Activated CD8-positive, alpha-beta T cell treated with anti-CD3 and anti-CD28 coated beads, Interleukin-2, amount 10 ng/mL, durations not matched to agents 7 days and 5 days (primary cell): Measurements from ENCODE around the gene HTRA2. TPM values are rescaled to one million over a fixed set of nuclear protein-coding genes. Genes with fewer than 3 reads are reported as not detected.

Source experiments
- ATAC-seq: fragments of 150-1000 bp; cut with Tn5 transposase; one replicate; pipeline ENCODE4 v1.10.0; 2021; ENCODE audit warnings: moderate library complexity
- CTCF ChIA-PET: fragments of 350-600 bp; sonication (Branson Sonifier 250); formaldehyde crosslinking; loops from one replicate; lab custom pipeline; 2021; ENCODE audit warnings: antibody characterized with exemption; lab: Charles Lee
- POLR2A ChIA-PET: fragments of 350-600 bp; sonication (Branson Sonifier 250); formaldehyde crosslinking; loops from one replicate; lab custom pipeline; 2021; ENCODE audit warnings: antibody characterized with exemption; lab: Charles Lee
- DNase-seq: peaks from one replicate; pipeline ENCODE4 v3.0.0-alpha.2; 2020
- H3K27ac Mint-ChIP-seq: one replicate; pipeline ENCODE4 v1.8.0; 2021; ENCODE audit warnings: mild to moderate bottlenecking, mixed read lengths
- H3K27me3 Mint-ChIP-seq: one replicate; pipeline ENCODE4 v1.8.0; 2021; ENCODE audit warnings: low read depth, mixed read lengths
- H3K36me3 Mint-ChIP-seq: one replicate; pipeline ENCODE4 v1.8.0; 2021; ENCODE audit warnings: low read depth, mixed read lengths
- H3K4me1 Mint-ChIP-seq: one replicate; pipeline ENCODE4 v1.8.0; 2021; ENCODE audit warnings: low read depth, mixed read lengths
- H3K4me3 Mint-ChIP-seq: one replicate; pipeline ENCODE4 v1.8.0; 2021; ENCODE audit warnings: mild to moderate bottlenecking, mixed read lengths
- H3K9me3 Mint-ChIP-seq: one replicate; pipeline ENCODE4 v1.8.0; 2022; ENCODE audit warnings: mixed read lengths; ENCODE audit not compliant: insufficient read depth
- total RNA-seq, 2 experiments: library from RNA; stranded (reverse); gene quantifications; one replicate each; pipeline ENCODE4 v1.2.3, GENCODE V29; 2021

The HTRA2 gene
- total RNA-seq, 2 experiments from 2014 or later, result 48.0 to 49.4 TPM

DNA sequence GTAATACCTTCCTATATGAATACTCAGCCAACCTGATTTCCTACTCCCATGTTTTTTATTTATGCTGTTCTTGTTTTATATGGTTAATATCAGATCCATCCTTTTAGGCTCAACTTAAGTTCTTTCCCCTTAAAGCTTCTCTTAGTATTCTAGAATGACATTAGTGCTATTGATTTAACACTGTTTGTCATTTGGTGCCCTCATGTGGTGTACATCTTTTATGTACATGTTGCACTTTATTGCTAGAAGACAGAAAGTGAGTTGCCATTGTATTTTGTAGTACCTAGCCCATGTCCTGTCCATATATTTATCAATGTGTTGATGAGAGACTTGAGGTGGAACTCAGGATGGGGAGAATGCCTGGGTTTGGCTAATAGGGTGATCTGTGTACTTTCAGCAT lies 2.5 kb downstream of the HTRA2 start:
- CTCF ChIA-PET, result interaction anchor here (0.7 to 5.0 kb wide), 32 partner anchors 8 to 282 kb away, joined by 3 to 76 read pairs (median 5); partner anchors contain the start of genes C2orf81, CCDC142, INO80B and LBX2

DNA sequence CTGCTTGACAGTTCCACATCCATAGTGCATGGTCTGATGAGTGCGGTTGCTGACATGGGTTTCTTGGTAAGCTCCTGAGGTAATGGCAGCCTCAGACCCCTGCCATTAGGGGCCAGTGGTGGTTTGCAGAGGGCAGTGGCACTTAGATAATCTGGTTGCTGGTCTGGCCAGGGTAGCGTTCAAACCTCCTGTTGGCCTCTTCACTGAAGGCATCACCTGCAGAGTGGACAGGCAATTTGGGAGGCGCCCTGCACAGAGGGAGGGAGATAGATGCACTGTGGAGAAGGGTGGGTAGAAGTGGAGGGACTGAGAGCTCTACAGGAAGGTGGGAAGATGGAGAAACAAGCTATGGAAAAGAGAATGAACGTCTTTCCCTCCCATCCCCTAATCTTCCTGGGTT lies 3.7 kb downstream of the HTRA2 start:
- no peak overlapping the region for H3K27ac Mint-ChIP-seq
- CTCF ChIA-PET, result interaction anchor here (1.4 to 5.0 kb wide), 5 partner anchors 12 to 77 kb away, joined by 3 to 76 read pairs (median 23); partner anchors contain the start of genes CCDC142, PCGF1 and TTC31
- H3K4me3 Mint-ChIP-seq, result no peak overlapping the region
- no peak for ATAC-seq
- POLR2A ChIA-PET, result interaction anchor here (0.6 to 1.4 kb wide), 2 partner anchors 18 to 595 kb away, joined by 4 read pairs; no protein-coding TSS in a partner anchor
- no peak for DNase-seq
- peaks cover 30% of the 10 kb centered on the region for H3K36me3 Mint-ChIP-seq
- H3K27me3 Mint-ChIP-seq, result peaks cover 15% of the 10 kb centered on the region
- peaks cover 33% of the 10 kb centered on the region for H3K4me1 Mint-ChIP-seq
- H3K9me3 Mint-ChIP-seq, result no peaks in the 10 kb centered on the region

More for the DNA sequence above, 2.5 kb downstream of the HTRA2 start:
- POLR2A ChIA-PET, result interaction anchor here (0.8 to 5.1 kb wide), 9 partner anchors 19 to 78 kb away, joined by 3 to 33 read pairs (median 5); partner anchors contain the start of genes CCDC142, INO80B, MRPL53 and TTC31
- Mint-ChIP-seq H3K27me3 (peaks cover 4% of the 10 kb centered on the region), H3K27ac (peak overlapping the region; percentile 46), H3K4me3 (peak overlapping the region; percentile 95), H3K4me1 (peaks cover 38% of the 10 kb centered on the region), H3K36me3 (peaks cover 43% of the 10 kb centered on the region), H3K9me3 (no peaks in the 10 kb centered on the region)
- ATAC-seq, result no peak
- no peak for DNase-seq

DNA sequence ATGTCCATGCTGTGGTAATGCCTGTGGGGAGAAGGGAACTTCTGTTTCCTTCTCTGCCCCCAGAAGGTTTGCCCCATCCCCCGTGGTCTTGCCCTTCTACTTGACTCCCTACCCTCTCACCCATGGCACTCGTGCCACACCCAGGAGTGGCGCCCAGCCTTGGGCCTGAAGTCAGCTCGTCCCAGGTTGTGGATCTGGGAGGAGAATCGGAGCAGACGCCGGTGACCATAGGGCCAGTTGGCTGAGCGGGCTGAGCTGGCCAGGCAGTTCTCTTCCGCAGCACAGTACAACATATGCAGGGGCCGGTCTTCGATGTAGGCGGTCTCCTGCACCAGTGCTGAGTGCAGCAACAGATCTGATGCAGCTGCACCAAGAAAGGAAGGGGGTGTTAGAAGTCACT lies 4.7 kb downstream of the HTRA2 start:
- Mint-ChIP-seq H3K27me3 (peaks cover 25% of the 10 kb centered on the region), H3K9me3 (no peaks in the 10 kb centered on the region), H3K4me1 (peaks cover 39% of the 10 kb centered on the region), H3K4me3 (no peak overlapping the region), H3K36me3 (peaks cover 26% of the 10 kb centered on the region), H3K27ac (no peak overlapping the region)
- DNase-seq (no peak), ATAC-seq (no peak)
- POLR2A ChIA-PET, result no interaction called here
- CTCF ChIA-PET, result interaction anchor here (1.4 to 4.9 kb wide), 2 partner anchors 53 to 78 kb away, joined by 3 to 74 read pairs; no protein-coding TSS in a partner anchor

DNA sequence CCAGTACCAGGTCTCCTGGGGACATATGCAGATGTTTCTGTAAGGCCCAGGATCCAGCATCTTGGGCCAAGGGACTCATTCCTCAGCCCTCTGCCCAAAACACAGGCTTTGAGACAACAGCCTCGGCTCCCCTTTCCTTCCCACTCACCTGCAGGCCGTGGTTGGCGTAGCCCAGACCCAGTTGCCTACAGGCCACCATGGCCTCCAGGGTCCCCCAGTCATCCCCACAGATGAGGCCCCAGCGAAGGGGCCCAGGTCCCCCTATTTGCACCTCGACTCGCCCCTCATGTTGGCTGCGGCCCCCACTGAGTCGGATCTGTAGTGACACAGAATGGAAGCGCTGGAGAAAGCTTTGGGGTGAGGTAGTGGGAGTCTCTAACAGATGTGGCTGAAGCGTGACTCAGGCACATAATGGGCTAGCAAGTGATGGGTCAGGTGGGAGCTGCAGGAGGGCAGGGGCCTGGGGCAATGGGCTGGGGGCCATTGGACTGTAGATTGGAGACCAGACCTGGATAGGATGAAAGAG lies 5.8 kb downstream of the HTRA2 start:
- Mint-ChIP-seq H3K4me3 (no peak overlapping the region), H3K27ac (no peak overlapping the region), H3K36me3 (peaks cover 24% of the 10 kb centered on the region), H3K27me3 (peaks cover 27% of the 10 kb centered on the region), H3K9me3 (no peaks in the 10 kb centered on the region), H3K4me1 (peaks cover 42% of the 10 kb centered on the region)
- POLR2A ChIA-PET, result interaction anchor here (1.5 kb wide), 1 partner anchor 54 kb away, joined by 4 read pairs; no protein-coding TSS in a partner anchor
- CTCF ChIA-PET, result interaction anchor here (4.9 kb wide), 1 partner anchor 52 kb away, joined by 74 read pairs; no protein-coding TSS in a partner anchor
- no peak for DNase-seq
- no peak for ATAC-seq

DNA sequence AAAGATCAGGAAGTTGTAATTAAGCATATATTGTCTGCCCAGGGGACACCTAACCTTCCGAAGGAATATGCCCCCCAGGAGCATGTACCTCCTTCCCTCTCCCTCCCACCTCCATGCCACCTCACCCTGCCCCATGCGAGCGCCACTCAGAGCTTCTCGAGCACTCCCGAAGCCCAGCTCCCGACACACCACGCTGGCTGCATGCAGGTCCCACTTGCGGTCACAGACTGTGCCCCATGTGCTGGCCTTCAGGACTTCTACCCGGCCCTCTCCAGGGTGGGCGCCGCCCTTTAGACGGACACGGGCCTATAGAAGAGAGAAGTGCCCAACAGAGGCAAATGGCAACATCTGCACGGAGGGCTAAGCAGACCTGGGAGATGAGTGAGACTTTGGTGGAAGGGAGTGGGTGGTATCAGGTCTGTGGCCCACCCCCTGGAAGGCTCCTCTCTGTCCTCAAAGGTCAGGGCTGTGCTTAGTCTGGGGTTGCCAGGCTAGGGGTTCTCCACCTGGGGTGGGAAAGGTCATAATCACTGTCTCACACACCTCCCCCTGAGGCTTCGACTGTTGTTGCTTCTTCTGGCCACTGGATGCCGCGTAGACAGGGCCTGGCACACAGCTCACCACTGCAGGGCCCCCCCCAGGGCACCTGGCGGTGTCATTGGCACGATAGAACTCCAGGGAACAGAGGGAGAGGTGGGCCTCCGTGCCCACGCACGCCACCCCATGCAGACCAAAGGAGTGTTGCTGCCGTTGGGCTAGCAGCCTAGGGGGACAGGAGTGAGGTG lies 6.6 kb downstream of the HTRA2 start:
- Mint-ChIP-seq H3K27ac (no peak overlapping the region), H3K4me3 (no peak overlapping the region), H3K27me3 (peaks cover 29% of the 10 kb centered on the region), H3K9me3 (no peaks in the 10 kb centered on the region), H3K4me1 (peaks cover 34% of the 10 kb centered on the region), H3K36me3 (peaks cover 18% of the 10 kb centered on the region)
- DNase-seq (no peak), ATAC-seq (peak; percentile 20)
- ChIA-PET POLR2A (interaction anchor here (0.6 to 1.5 kb wide), 4 partner anchors 22 to 250 kb away, joined by 3 to 4 read pairs (median 3); no protein-coding TSS in a partner anchor), CTCF (no interaction called here)

DNA sequence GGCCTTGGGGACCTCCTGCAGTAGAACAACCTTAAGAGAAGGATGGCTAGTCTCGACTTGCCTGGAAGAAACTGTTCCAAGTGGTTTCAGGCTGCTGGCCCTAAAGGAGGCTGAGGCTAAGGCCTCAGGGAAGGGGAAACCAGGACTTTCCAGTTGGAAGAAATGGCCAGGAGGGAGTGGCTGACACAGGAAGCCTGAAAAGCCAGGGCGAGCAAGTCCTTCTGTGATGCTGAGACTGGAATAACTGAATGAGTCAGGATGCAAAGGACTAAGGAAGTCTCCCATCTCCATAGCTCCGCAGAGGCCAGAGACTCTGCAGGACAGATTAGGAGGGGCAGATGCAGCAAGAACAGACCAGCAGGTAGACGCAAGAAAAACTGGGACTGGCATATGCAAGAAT lies 7.4 kb downstream of the HTRA2 start:
- Mint-ChIP-seq H3K9me3 (no peaks in the 10 kb centered on the region), H3K36me3 (peaks cover 10% of the 10 kb centered on the region), H3K27ac (no peak overlapping the region), H3K4me1 (peaks cover 26% of the 10 kb centered on the region), H3K27me3 (peaks cover 30% of the 10 kb centered on the region), H3K4me3 (no peak overlapping the region)
- POLR2A ChIA-PET, result interaction anchor here (0.6 to 1.2 kb wide), 2 partner anchors 21 to 251 kb away, joined by 3 read pairs; no protein-coding TSS in a partner anchor
- DNase-seq (no peak), ATAC-seq (no peak)
- CTCF ChIA-PET, result interaction anchor here (2.8 kb wide), 1 partner anchor 50 kb away, joined by 17 read pairs; no protein-coding TSS in a partner anchor

DNA sequence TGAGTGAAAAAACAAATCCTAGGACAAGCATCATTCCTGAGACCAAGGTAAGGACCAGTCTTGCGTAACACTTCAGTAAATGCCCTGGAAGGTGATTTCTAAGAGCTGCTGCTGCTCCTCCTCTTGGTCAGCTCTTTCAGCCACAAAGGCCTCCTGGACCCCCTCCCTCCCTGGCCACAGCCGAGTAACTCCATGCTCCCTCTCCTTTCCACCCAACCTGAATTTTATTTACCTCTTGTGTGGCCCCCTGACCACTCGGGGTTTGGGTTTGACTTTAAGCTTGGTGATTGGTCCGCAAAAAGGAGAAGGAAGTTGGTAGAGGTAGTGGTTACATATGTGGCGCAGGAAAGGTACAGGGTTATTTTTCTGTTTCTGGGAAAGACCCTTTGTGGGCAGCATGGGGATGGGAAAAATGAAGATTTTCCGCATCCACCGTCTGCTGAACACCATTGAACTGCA lies 9.2 kb downstream of the HTRA2 start:
- Mint-ChIP-seq H3K36me3 (no peaks in the 10 kb centered on the region), H3K27me3 (peaks cover 36% of the 10 kb centered on the region), H3K9me3 (no peaks in the 10 kb centered on the region), H3K4me1 (peaks cover 22% of the 10 kb centered on the region), H3K27ac (no peak overlapping the region), H3K4me3 (no peak overlapping the region)
- ChIA-PET CTCF (interaction anchor here (1.2 to 2.8 kb wide), 6 partner anchors 31 to 204 kb away, joined by 3 to 17 read pairs (median 4); partner anchors contain the start of genes CCDC142, PCGF1 and TTC31), POLR2A (interaction anchor here (0.7 to 1.1 kb wide), 3 partner anchors 8 to 12 kb away, joined by 3 to 5 read pairs (median 4); partner anchors contain the start of genes AUP1 and HTRA2)
- ATAC-seq (no peak), DNase-seq (no peak)

DNA sequence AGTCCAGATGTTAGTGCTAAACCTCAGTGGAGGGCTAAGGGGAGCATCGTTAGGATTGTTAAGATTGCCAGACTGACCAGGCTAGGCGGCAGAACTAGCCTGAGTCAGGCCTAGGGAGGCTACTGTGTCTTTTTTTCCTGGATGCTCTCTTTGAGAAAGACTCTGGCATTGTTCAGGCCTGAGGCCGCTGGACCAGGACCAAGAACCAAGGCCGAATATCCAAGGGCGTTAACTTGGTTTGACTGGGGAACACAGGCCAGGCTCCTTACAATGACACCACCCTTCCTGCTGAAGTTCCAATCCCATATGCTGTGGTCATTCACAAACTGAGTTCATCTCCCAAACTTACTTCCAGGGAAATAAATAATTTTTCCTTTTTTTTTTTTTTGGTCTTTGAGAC lies 10.6 kb downstream of the HTRA2 start:
- peaks cover 22% of the 10 kb centered on the region for H3K4me1 Mint-ChIP-seq
- H3K27ac Mint-ChIP-seq, result no peak overlapping the region
- DNase-seq (no peak), ATAC-seq (no peak)
- peaks cover 45% of the 10 kb centered on the region for H3K27me3 Mint-ChIP-seq
- no peaks in the 10 kb centered on the region for H3K36me3 Mint-ChIP-seq
- no peak overlapping the region for H3K4me3 Mint-ChIP-seq
- CTCF ChIA-PET, result interaction anchor here (1.0 to 1.6 kb wide), 4 partner anchors 8 to 82 kb away, joined by 3 to 5 read pairs (median 3); partner anchors contain the start of gene WBP1
- POLR2A ChIA-PET, result interaction anchor here (0.6 to 0.8 kb wide), 2 partner anchors 10 to 56 kb away, joined by 3 read pairs; partner anchors contain the start of gene HTRA2
- no peaks in the 10 kb centered on the region for H3K9me3 Mint-ChIP-seq

DNA sequence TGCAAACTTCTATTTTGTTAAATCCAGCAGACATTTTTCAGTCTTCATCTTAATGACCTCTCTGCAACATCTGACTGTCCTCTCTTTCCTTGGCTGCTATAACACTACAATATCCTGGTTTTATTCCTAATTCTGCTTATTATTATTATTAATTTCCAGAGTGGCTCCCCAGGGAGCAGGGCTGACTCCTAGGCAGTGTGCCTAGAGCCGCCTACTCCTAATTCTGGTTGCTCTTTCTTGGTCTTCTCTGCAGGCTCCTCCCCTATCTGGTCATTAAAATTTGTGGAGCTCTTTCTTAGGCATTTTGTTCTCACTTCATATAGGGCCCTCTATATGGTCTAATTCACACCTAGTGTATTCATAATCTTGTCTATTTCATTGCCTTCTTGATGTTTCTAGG lies 13.2 kb downstream of the HTRA2 start:
- POLR2A ChIA-PET, result no interaction called here
- CTCF ChIA-PET, result interaction anchor here (0.8 to 1.8 kb wide), 3 partner anchors 11 to 43 kb away, joined by 3 to 6 read pairs (median 4); no protein-coding TSS in a partner anchor

DNA sequence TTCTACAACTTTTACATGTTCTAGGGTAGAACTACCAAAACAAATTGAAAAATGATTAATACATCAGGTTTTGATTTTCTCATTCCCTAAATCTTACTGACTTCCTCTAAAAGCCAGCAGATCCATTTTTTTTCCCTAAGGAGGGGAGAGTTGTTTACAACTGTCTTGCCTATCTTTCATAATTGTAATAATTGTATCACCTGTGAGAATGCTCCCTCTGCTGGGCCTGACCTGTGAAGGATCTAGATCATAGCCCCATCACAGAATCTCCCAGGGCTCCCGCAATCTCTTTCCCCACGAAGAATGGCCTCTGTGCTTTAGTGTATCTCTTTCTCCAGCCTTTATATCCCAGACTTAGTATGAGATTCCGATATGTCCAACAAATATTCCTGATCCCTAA lies 14.9 kb downstream of the HTRA2 start:
- Mint-ChIP-seq H3K27ac (no peak overlapping the region), H3K27me3 (peaks cover 48% of the 10 kb centered on the region), H3K4me1 (peaks cover 15% of the 10 kb centered on the region), H3K4me3 (no peak overlapping the region), H3K36me3 (no peaks in the 10 kb centered on the region), H3K9me3 (no peaks in the 10 kb centered on the region)
- ATAC-seq (no peak), DNase-seq (peak; percentile 38)
- CTCF ChIA-PET, result interaction anchor here (0.6 to 4.1 kb wide), 14 partner anchors 10 to 96 kb away, joined by 3 to 22 read pairs (median 4); partner anchors contain the start of genes AUP1, CCDC142, HTRA2 and TTC31
- POLR2A ChIA-PET, result no interaction called here

More for the DNA sequence above, 13.2 kb downstream of the HTRA2 start:
- ATAC-seq (no peak), DNase-seq (no peak)
- Mint-ChIP-seq H3K4me3 (no peak overlapping the region), H3K27ac (no peak overlapping the region), H3K36me3 (no peaks in the 10 kb centered on the region), H3K4me1 (peaks cover 24% of the 10 kb centered on the region), H3K27me3 (peaks cover 52% of the 10 kb centered on the region), H3K9me3 (no peaks in the 10 kb centered on the region)

DNA sequence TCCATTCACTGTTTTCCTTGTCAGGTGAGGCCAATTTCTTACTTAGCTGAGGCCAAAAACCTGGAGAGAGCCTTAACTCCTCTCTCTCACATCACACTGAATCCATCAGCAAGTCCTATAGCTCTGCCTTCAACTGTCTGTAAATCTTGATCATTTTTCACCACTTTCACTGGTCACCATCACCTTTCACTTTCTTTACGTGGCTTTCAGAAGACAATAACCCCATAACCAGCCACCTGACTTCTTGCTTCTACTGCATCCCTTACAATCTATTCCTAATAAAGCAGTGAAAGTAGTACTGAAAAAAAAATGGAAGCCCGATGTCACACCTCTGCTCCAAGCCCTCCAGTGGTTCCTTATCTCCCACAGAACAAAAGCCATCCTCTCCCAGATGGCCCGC lies 16.3 kb downstream of the HTRA2 start:
- Mint-ChIP-seq H3K36me3 (no peaks in the 10 kb centered on the region), H3K27ac (no peak overlapping the region), H3K27me3 (peaks cover 55% of the 10 kb centered on the region), H3K9me3 (no peaks in the 10 kb centered on the region), H3K4me3 (no peak overlapping the region), H3K4me1 (peaks cover 14% of the 10 kb centered on the region)
- no peak for DNase-seq
- no peak for ATAC-seq
- ChIA-PET POLR2A (interaction anchor here (1.1 to 1.6 kb wide), 2 partner anchors 9 to 23 kb away, joined by 3 to 6 read pairs; no protein-coding TSS in a partner anchor), CTCF (interaction anchor here (1.1 to 4.1 kb wide), 4 partner anchors 15 to 63 kb away, joined by 4 to 22 read pairs (median 11); partner anchors contain the start of genes AUP1, CCDC142, HTRA2 and TTC31)
